Skin of body (tissue), 2 donors: Measurements from ENCODE around the gene USP10. TPM values are rescaled to one million over a fixed set of nuclear protein-coding genes. Genes with fewer than 3 reads are reported as not detected.

Source experiments
- DNase-seq: peaks from one replicate; lab custom pipeline; 2025; lab: John Stamatoyannopoulos, UW
- total RNA-seq: library from RNA; depleted of rRNA; stranded (reverse); fragments of >200 nt; gene quantifications from one replicate; pipeline ENCODE4 v1.2.3, GENCODE V29; 2014

The USP10 gene
- total RNA-seq, 1 donor from 2014 or later: 43.6 TPM

- DNase-seq: no peak
Measured at GRCh38 chr16:84818989-84819643, 119.3 kb downstream of the USP10 start.

- peak; percentile 66 for DNase-seq
Measured at GRCh38 chr16:84819644-84820304, 120.0 kb downstream of the USP10 start, which contains the start of gene CRISPLD2. Gene CRISPLD2, plus strand, starts transcription at chr16:84819985. Its CDS starts 18,511 bp downstream, at chr16:84838496.

- no peak for DNase-seq
Measured at GRCh38 chr16:84820305-84820684, 120.5 kb downstream of the USP10 start.

- DNase-seq: no peak
Measured at GRCh38 chr16:84820771-84821170, 121.0 kb downstream of the USP10 start.

- DNase-seq: no peak
Measured at GRCh38 chr16:84821179-84821578, 121.4 kb downstream of the USP10 start.

- DNase-seq: peak; percentile 25
Measured at GRCh38 chr16:84821728-84822689, 122.2 kb downstream of the USP10 start.

GRCh38 chr16:84822990-84823389 is 123.2 kb downstream of the USP10 start:
- DNase-seq: no peak

GRCh38 chr16:84823484-84823883 is 123.7 kb downstream of the USP10 start:
- DNase-seq: no peak

GRCh38 chr16:84823926-84824325 is 124.1 kb downstream of the USP10 start:
- no peak for DNase-seq

GRCh38 chr16:84825896-84826557 is 126.2 kb downstream of the USP10 start:
- no peak for DNase-seq

- DNase-seq: no peak
Measured at GRCh38 chr16:84826558-84826941, 126.8 kb downstream of the USP10 start.

GRCh38 chr16:84827131-84827574 is 127.4 kb downstream of the USP10 start:
- peak; percentile 18 for DNase-seq

- DNase-seq: no peak
Measured at GRCh38 chr16:84827897-84828296, 128.1 kb downstream of the USP10 start.

- DNase-seq: no peak
Measured at GRCh38 chr16:84828322-84828721, 128.5 kb downstream of the USP10 start.

Other genes starting within 250 kb of the USP10 start
- 12.2 TPM for gene MEAK7, start 195.3 kb upstream of the USP10 start, total RNA-seq
- 14.6 TPM for gene COTL1, start 81.9 kb upstream of the USP10 start, total RNA-seq
- 26.2 TPM for gene KLHL36, start 51.5 kb upstream of the USP10 start, total RNA-seq
- gene CRISPLD2, start 120.0 kb downstream of the USP10 start, total RNA-seq: 11.8 TPM